ENCODE measurements around the gene ARSK. TPM values are rescaled to one million over a fixed set of nuclear protein-coding genes. Genes with fewer than 3 reads are reported as not detected.

Gene ARSK
- total RNA-seq, 6 experiments from 2014 or later = 2.1 to 4.9 (median 4.0) TPM

DNA sequence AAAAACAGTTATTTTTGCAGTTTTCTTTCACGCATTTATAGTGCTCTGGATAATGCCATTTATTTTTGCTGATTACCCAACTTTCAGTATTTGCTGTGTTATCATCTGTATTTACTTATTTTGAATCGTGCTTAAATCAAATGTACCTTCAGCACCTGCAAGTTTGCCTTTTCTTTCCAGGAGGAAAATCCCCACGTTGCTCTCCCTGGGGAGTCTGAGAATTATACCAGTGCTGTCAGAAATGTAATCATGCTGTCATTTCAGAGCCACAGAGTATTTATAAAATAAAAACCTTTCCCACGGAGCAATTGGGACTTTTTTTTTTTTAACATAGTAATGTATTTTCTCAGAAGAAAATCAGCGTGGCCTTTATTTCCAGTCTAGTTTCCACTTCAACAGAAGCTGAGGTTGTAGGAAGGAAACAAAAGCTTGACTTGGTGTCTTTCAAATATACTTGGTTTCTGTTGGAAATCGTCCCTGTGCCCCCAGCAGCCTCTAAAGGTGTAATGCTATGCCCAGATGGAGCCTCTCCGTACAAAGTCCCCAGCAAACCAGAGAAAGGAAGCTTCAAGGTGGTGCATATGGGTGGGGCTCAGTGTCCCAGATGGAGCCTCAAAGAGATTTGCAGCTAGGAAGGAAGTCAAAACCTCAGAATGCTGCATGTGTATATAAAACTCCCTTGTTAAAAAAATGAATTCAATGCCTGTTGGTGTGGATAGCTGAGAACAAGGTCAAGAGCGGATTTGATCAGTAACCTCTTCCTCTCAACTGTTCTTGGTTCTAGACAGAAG lies 67.1 kb downstream of the ARSK start:
- WGBS (ENCODE audit: insufficient coverage, low coverage, low lambda C conversion rate, missing lambda C conversion rate) = 38% methylated on average over 8 of the region's 8 CpGs
- TF ChIP-seq POLR2A (IDR thresholded peaks at IDR 0.05) = no peak
- TF ChIP-seq, protein P1, sequence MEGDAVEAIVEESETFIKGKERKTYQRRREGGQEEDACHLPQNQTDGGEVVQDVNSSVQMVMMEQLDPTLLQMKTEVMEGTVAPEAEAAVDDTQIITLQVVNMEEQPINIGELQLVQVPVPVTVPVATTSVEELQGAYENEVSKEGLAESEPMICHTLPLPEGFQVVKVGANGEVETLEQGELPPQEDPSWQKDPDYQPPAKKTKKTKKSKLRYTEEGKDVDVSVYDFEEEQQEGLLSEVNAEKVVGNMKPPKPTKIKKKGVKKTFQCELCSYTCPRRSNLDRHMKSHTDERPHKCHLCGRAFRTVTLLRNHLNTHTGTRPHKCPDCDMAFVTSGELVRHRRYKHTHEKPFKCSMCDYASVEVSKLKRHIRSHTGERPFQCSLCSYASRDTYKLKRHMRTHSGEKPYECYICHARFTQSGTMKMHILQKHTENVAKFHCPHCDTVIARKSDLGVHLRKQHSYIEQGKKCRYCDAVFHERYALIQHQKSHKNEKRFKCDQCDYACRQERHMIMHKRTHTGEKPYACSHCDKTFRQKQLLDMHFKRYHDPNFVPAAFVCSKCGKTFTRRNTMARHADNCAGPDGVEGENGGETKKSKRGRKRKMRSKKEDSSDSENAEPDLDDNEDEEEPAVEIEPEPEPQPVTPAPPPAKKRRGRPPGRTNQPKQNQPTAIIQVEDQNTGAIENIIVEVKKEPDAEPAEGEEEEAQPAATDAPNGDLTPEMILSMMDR (IDR thresholded peaks at IDR 0.05) = no peak
- H3K27ac ChIP-seq = peak overlapping the region in 2 of 3 donors; percentile 37 to 38
- DNase-seq (no peak), ATAC-seq (peak in 2 of 4 donors; percentile 6 to 29)
- H3K9me3 ChIP-seq = no peaks in the 10 kb centered on the region
- intact Hi-C loops (cut with DNase I) = no loop called here
- H3K36me3 ChIP-seq = no peaks in the 10 kb centered on the region
- H3K4me3 ChIP-seq = peak overlapping the region in 2 of 3 donors; percentile 56 to 59
- H3K27me3 ChIP-seq = no peaks in the 10 kb centered on the region
- peaks cover 0 to 20% (median 4%) of the 10 kb centered on the region in 4 donors for H3K4me1 ChIP-seq

DNA sequence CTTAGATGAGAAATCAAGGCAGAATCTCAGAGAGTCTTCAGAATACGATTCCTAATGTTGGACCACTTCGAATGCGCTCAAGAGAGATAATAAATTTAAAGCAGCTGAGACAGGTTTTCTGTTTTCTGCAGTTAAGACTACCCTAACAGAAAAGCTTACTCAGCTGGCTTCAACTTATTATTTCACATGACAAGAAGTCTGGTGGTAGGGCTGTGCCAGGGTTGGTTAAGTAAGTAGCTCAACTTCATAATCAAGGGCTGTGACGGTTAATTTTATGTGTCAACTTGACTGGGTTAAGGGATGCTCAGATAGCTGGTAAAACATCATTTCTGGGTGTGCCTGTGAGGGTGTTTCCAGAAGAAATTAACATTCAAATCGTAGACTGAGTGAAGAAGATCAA lies 68.8 kb downstream of the ARSK start:
- no peaks in the 10 kb centered on the region for H3K36me3 ChIP-seq
- TF ChIP-seq, protein P1 (IDR thresholded peaks at IDR 0.05) = no peak
- TF ChIP-seq POLR2A (IDR thresholded peaks at IDR 0.05) = no peak
- ATAC-seq (no peak), DNase-seq (no peak)
- H3K4me3 ChIP-seq = no peak overlapping the region
- WGBS (ENCODE audit: insufficient coverage, low coverage, low lambda C conversion rate, missing lambda C conversion rate) = 90% methylated on average over 5 of the region's 5 CpGs
- H3K9me3 ChIP-seq = no peaks in the 10 kb centered on the region
- no peaks in the 10 kb centered on the region for H3K27me3 ChIP-seq
- peaks cover 0 to 20% (median 4%) of the 10 kb centered on the region in 4 donors for H3K4me1 ChIP-seq
- intact Hi-C loops (cut with DNase I) = no loop called here
- no peak overlapping the region for H3K27ac ChIP-seq

DNA sequence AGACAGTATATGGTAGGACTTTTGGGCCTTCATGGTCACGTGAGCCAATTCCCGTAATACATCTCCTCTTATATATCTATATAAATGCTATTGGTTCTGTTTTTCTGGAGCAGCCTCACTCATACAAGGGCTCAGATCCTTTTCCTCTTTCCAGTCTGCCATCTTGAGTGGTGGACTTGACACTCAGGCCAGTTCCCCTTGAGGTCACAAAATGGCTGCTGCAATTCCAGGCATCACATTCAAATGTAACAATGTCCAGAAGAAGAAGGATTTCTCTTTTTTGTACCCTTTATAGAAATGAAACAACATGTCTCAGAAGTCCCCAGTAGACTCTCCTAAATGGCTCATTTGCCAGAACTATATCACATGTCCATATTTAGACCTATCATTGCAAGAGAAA lies 69.5 kb downstream of the ARSK start:
- intact Hi-C loops (cut with DNase I) = no loop called here
- DNase-seq = no peak
- no peak for TF ChIP-seq POLR2A (IDR thresholded peaks at IDR 0.05)
- TF ChIP-seq, protein P1 (IDR thresholded peaks at IDR 0.05) = no peak
- Histone ChIP-seq H3K9me3 (no peaks in the 10 kb centered on the region), H3K4me3 (no peak overlapping the region), H3K36me3 (no peaks in the 10 kb centered on the region), H3K27ac (no peak overlapping the region), H3K4me1 (peaks cover 0 to 18% (median 4%) of the 10 kb centered on the region in 4 donors), H3K27me3 (no peaks in the 10 kb centered on the region)
- WGBS (ENCODE audit: insufficient coverage, low coverage, low lambda C conversion rate, missing lambda C conversion rate) = 100% methylated on average over 2 of the region's 2 CpGs
- no peak for ATAC-seq

DNA sequence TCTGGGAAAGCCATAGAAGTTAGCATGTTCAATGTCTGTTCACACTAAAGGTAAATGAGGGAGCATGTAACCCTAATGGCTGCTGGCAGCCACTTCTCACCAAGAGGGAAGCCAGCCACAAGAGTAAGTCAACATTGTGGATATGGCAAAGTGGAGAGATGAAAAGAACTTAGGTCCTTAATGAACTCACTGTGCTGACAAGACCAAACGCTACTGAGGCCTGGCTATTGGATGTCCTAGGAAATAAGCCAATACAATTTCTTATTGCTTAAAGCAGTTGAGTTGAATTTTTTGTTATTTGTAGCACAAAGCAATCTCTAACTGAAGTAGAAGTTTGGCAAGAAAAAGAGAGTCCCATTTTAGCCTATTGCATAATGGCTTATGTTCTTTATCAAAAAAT lies 71.8 kb downstream of the ARSK start:
- no peak overlapping the region for H3K4me3 ChIP-seq
- intact Hi-C loops (cut with DNase I) = no loop called here
- WGBS (ENCODE audit: insufficient coverage, low coverage, low lambda C conversion rate, missing lambda C conversion rate) = 90% methylated on average over 1 of the region's 1 CpG

More for the DNA sequence above, 71.8 kb downstream of the ARSK start:
- TF ChIP-seq, protein P1 (IDR thresholded peaks at IDR 0.05) = no peak
- no peak for TF ChIP-seq POLR2A (IDR thresholded peaks at IDR 0.05)
- H3K27ac ChIP-seq = no peak overlapping the region
- H3K36me3 ChIP-seq = no peaks in the 10 kb centered on the region
- ATAC-seq (no peak), DNase-seq (no peak)
- no peaks in the 10 kb centered on the region for H3K27me3 ChIP-seq
- H3K4me1 ChIP-seq = peaks cover 0 to 5% (median 1%) of the 10 kb centered on the region in 4 donors
- no peaks in the 10 kb centered on the region for H3K9me3 ChIP-seq

Measured in right lobe of liver (tissue), 6 donors.